HG02642 (cell line): ENCODE measurements around the gene LMNTD2.
A peak's percentile ranks its signal among the peaks of the same experiment; 100 is the strongest.
"Not testable (repeated sequence)": the region's sequence is repeated elsewhere in the genome, so short reads cannot be mapped to it uniquely, and the experiment has no call there.

Experiments
- ATAC-seq: cut with Tn5 transposase; IDR thresholded peaks from one replicate; pipeline ENCODE4 v1.9.1; 2021; ENCODE audit warnings: mild to moderate bottlenecking; ENCODE audit not compliant: unreplicated experiment, poor library complexity

LMNTD2 gene

DNA sequence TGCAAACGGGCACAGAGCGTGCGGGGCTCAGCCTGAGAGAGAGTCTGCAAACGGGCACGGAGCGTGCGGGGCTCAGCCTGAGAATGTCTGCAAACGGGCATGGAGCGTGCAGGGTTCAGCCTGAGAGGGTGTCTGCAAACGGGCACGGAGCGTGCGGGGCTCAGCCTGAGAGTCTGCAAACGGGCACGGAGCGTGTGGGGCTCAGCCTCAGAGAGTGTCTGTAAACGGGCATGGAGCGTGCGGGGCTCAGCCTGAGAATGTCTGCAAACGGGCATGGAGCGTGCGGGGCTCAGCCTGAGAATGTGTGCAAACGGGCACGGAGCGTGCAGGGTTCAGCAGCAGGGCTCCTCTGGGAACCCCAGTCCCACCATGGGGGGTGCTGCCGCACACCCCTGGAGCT, 29.3 kb upstream of the LMNTD2 start:
- no peak for ATAC-seq

DNA sequence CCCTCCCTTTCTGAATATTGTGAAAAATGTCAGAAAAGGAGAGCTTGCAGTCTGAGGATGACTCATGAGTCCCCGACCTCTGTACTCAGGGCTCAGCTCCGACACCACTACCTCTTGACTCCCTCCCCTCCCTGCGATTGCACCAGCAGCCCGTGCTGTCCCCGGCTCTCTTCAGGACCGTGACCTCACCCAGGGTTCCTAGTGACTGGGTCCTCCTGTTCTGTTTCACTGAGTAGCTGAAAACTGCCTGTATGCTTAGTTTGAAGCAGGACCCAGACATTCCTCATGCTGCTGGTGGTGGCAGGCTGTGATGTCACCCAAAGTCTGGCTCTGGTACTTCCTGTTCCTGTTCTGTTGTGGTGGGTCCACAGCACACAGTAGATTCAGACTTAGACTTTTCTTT, 27.4 kb upstream of the LMNTD2 start:
- no peak for ATAC-seq

DNA sequence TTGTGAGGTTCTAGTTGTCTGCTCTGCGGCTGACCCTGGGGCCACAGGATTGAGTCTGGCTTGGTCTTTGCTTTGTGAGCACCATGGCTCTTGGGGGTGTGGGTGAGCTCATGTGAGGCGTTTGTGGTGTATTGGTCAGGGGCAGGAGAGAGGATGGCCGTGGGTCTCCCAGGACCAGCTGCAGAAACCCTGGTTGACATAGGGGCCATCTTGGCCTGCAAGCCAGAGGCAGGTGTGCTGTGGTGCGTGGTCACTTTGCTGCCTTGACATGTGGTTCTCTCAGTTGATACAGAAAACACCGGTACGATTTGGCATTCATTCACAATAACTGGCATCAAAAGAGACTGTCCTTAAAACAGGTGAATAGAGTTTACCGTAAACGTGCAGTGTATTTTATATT, 27.0 kb upstream of the LMNTD2 start:
- ATAC-seq = no peak

DNA sequence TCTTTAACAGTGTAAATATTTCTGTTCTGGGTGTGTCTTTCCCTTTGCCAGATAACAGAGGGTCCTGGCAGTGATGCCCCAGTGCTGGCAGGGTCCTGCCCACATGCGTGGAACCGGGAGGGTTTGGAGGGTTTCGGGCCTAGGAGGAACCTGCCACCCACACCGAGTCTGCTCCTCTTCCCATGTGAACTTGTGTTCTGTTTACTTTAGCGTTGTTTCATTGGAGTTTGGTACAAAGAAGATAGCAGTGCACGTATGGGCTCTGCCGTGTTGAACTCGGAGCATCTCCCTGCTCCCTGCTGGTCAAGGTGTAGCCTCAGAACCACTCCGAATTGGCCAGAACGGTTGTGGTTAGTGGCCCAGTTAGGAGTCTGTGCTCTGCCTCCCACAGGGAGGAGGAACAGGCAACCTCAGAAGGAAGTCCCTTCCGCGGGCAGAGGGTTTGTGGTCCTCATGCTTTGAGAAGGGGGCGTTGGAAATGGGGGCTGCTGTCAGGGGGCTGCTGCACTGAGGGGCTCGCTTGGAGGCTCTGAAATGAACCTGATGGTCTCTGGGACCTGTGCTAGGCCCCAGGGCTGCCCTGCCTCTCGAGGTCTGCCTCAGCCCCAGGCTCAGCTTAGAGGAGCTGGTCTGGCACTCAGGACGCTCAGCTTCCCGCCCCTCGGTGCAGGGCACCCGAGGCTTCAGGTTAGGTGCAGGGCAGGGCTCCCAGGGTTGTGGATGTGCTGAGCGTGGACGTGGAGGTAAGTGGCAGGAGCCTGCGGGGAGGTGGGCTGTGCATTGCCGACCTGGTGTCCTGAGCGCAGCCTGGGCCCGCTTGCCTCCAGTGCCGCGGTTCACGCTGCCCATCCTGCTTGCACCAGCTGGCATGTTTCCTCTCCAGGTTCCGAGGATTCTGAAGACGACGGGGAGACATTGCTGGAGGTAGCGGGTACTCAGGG, 26.1 kb upstream of the LMNTD2 start:
- ATAC-seq = no peak

DNA sequence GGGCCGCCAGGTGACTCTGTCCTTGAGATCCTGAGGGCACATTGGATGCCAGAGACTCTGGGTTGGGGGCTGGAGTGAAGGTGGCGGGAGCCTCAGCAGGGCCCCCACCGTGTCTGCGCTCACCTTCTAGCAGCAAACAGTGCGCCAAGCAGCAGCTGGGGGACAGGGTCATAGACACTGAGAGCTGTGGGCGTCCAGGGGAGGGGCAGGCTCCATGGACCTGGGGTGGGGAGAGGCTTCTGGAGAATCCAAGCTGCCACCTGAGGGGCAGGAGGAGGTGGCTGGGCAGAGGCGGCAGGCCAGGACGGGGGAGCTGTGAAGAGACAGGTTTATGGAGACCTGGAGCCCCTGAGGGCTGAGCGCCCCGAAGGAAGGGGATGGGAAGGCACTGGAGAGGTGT, 23.7 kb upstream of the LMNTD2 start:
- no peak for ATAC-seq

DNA sequence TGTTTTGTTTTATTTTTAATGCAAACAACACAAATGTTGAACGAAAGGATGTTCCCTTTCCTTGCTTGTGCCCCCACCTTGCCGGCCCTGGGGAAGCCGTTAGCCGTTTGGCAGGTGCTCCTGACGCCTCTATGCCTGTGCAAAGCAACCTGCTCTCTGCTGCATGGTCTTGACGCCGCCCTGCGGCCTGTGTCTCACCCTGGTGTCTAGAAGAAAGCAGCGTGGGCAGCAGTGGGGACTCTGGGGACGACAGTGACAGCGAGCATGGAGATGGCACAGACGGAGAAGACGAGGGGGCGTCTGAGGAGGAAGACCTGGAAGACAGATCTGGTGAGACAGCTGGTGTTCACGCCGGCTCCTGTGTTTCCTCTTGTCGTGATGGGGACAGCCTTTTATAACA, 21.2 kb upstream of the LMNTD2 start:
- no peak for ATAC-seq

DNA sequence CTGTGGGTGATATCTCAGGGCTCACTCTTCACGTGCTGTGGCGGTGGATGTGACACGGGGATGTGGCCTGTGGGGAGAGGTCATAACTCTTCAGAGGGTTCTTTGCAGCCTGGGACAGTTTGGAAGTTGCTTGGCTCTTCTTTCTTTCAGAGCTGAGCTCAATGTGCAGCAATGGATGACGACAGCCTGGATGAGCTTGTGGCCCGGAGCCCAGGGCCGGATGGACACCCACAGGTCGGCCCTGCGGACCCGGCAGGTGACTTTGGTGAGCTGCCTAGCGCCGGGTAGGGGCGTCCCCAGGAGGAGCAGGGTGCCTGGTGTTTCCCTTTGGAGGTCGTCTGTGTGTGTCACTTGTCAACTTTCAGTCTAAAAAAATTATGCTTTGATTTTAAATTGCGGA, 20.8 kb upstream of the LMNTD2 start:
- no peak for ATAC-seq

DNA sequence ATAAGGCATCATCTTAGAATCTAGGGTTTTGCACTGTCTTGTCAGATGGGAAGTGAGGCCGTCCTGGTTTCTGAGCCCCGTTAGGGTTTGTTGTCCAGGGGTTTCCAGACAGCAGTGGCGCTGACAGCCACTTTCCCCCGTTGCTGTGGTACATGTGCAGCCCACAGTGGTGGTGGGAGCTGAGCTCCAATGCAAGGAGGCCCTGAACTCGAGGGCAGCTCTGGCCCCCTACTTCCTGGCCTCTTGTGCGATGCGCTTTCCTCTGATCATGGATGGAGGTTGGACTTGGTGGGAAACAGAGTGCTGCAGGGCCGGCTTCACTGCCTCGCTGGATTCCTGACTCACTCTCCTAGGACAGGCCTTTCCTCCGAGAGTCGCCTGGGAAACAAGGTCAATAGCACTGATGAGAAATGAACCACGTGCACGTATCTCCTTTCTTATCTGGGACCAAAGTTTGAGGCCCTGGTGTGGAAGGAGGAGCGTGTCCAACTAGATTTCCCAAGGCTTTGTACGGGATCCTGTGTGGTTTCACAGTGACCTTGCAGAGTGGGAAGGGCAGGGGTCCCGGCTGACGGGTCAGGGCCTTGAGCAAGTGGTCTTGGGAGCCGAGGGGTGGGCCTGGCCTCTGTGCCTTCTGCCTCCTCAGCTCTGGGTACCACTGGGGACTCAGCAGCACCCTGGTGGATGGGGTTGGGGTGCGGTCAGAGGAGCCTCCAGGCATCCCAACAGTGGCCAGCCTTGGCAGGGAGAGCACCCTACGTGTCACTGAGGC, 19.5 kb upstream of the LMNTD2 start:
- no peak for ATAC-seq

DNA sequence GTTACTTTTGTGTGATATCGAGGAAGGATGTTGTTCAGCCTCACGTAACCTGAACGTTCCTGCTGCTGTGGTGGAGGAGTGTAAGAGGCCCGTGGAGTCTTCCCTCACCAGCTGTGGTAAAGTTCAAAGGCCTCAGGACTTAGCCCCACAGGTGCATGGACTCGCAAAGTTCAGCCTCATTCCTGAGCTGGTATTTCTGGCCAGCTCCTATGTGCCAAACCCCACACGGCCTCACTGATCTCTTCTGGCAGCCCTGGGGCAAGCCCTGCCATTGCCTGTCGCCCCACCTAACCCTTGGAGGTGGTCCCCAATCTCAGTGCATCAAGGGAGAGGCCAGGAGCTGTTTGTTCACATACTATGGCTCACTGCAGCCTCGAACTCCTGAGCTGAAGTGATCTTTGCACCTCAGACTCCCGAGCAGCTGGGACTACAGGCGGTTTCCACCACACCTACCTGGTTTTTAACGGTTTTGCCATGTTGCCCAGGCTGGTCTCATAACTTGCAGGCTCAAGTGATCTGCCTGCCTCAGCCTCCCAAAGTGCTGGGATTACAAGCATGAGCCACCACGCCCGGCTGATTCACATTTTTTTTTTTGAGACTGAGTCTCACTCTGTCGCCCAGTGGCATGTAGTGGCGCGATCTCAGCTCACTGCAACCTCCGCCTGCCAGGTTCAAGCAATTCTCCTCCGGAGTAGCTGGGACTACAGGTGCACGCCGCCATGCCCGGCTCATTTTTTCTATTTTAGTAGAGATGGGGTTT, 17.9 kb upstream of the LMNTD2 start:
- ATAC-seq = no peak

DNA sequence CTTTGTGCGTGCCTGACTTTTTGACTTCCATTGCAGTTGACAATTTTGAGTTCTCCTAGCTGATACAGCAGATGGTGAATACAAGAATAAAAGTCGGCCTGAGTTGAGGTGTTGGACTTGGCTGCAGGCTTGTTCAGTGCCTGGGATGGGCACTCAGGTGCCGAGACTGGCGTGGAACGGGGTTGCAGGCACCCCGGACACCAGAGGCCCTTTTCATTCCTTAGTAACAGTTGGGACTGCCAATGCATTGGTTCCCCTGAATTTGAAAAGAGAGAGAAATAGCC, 17.0 kb upstream of the LMNTD2 start:
- ATAC-seq = no peak

DNA sequence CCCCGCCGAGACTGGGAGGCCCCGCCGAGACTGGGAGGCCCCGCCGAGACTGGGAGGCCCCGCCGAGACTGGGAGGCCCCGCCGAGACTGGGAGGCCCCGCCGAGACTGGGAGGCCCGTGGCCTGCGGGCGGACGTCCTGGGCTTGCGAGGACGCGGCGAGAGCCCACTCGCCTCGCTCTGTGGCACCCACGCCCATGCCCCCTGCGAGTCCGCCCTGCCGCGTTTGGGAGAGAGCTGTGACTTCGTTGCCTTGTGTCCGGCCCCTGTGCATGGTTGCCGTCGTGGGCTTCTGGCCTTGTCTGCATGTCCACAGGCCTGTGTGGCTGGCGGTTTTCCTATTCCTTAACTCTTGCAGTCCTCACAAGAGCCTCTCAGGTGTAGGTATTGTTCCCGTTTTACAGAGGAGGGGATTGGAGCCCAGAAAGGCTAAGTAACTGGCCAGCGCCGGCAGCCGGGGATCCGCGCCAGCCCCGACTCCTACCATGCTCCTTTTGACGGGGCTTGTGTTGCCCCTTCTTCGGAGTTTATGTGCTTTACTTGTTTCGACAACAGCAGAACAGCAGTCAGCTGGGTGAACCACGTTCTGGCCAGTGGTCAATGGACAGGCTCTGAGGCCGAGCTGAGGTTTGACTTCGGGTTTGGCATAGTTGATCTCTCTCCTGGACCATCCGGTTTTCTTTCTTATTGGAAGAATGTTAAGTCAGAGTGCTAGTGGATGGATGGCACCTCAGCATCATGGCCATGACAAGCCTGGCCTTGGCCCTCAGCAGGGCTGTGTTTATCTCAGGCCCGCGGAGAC, 16.5 kb upstream of the LMNTD2 start:
- no peak for ATAC-seq

DNA sequence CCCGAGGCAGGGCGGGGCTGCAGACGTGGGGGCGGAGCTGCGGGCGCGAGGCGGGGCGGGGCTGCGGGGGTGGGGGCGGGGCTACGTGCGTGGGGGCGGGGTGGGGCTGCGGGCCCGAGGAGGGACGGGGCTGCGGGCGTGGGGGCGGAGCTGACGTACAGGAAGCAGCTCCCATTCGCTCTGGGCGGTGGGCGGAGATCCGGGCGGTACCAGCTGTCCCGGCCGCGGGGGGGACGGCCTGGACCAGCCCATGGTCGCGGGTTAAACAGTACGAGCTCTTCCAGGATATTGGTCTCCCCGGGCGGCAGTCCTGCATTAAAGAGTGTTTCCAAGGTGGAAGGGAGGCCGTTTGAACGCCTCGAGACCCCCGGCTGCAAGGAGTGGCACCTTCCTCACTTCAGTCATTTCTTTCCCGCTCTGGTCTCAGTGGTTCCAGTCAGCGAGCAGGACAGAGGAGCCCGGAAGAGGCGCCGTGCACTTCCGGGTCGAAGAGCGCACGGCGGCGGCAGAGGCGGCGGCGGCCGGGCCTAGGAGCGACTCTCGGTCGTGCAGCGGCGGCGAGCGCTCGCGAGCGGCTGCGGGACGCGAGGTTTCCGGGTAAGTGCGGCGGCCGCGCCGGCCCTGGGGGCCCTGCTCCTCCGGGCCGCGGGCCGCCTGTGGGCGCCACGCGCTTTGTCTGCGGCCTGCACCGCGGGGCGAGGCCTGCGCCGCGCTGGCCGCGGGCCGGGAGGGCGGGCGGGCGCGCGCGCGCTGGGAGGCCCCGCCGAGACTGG, 15.6 kb upstream of the LMNTD2 start, which contains the start of gene PHRF1:
Gene PHRF1 (plus strand): TSS at position 475 of the 773 bp plus-strand sequence. CDS start 5,043 bp downstream, outside the sequence.
- peak; percentile 87 for ATAC-seq

DNA sequence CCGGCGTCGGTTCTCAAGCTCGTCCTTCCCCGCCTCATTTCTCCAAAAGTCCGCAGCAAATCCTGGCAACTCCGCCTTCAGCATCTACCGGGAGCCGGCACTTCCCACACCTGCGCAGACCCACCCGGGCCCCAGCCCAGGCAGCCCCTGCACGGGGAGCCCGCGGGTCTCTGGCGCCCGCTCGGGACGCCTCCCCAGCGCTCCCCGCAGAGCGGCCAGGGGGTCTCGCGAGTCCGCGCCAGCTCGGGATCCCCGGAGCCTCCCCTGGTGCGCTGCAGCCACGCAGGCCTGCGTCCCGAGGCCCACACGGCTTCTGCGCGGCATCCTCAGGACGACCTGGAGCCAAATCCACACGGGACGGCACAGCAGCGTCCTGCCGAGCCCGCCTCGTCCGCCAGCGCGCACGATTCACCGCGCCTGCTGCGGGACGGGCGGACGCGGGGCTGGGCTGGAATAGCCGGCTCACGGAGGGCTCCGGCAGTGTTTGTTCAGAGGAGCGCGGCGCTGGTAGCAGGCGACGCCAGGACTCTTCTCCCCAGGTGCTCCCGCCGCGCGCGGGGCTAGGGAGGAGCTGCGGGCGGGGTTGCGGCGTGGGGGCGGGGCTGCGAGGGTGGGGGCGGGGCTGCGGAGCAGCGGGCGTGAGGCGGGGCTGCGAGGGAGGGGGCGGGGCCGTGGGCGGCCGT, 14.9 kb upstream of the LMNTD2 start:
- ATAC-seq = peak; percentile 42

DNA sequence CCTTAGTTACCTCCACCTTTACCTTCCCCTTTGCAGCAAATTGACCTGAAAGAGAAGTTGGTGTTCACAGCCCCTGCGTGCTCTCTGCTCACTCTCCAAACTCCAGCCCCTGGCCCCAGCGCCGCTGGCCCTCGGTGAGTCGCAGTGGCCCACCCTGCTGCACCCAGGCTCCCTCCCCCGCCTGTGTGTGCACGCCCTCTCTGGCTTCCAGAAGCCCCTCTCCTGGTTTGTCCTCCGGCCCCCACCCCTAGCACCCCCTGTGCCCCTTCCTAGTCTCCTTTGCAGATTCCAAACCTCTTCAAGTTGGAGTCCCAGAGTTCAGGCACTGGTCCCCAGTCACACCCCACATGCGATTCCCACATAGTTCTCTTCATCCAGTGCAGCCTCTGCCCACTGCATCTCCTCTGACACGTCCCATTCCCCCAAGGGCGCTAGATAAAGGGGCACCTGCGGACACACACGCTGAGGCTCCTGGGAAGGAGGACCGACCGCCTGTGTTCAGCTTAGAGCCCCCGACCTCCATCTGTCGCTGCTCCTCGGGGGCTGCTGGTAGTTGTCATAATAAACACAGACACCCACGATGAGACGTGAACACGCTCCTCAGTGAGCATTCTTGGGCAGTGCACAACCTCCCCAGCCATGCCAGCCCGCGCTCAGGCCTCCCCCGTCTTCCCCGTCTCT, 14.2 kb upstream of the LMNTD2 start:
- ATAC-seq = no peak

DNA sequence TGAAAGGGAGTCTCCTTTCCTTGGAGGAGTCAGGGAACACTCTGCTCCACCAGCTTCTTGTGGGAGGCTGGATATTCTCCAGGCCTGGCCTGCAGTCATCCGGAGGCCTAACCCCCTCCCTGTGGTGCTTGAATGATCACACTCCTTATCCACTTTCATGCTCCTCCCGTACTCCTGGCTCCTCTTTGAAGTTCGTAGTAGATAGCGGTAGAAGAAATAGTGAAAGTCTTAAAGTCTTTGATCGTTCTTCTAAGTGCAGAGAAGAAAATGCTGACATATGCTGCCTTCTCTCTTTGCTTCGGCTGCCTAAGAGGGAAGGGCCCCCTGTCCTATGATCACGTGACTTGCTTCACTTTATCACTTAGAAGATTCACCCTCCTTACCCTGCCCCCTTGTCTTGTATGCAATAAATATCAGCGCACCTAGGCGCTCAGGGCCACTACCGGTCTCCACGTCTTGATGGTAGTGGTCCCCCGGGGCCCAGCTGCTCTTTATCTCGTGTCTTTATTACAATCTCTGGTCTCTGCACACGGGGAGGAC, 13.6 kb upstream of the LMNTD2 start:
- not testable (repeated sequence) for ATAC-seq

DNA sequence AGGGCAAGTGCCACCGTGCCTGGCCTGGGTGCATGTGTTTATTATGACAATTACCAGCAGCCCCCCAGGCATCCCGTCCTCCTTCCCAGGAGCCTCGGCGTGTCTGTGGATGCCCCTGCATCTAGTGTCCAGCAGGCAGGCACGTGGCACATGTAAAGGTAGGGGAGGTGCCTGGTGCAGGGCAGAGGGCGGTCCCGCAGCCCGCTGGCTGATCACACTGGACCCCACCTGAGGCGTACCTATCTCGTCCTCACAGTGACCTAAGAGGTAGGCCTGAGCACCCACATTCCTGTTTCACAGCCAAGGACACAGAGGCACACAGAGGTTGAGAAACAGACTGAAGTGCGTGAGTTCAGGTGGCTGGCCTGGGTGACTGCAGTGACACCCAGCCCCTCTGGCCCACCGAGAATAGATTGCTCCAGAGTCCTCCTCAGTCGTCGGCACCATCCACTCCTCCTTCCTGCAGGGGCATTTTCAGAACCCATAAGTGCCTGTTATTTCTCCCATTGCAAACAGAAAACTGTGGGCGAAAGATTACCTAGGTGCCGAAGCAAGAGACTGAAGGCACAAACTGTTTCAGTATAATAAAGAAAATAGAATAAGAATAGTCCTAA, 12.7 kb upstream of the LMNTD2 start:
- no peak for ATAC-seq

DNA sequence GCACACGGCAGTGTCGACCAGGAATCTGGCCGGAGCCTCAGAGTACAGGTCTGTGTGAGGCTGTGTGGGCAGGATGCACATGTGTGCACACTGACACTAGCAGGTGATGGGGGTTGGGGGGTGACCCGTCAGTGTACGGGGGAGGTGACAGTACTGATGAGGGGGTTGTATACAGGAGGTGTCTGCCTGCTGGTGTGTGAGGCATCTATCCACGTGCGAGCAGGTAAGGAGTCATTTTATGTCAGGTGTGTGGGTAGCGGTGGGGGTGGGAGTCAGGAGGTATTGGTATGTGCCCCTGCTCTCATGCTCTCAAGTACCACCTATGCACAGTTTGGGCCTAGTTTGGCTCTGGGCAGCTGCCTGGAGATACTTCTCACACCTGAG, 11.3 kb upstream of the LMNTD2 start:
- ATAC-seq = no peak
